HG02981 (cell line): ENCODE data around the gene DLG5.

Experiments
- ATAC-seq: cut with Tn5 transposase; IDR thresholded peaks from one replicate; pipeline ENCODE4 v1.9.1; 2021; ENCODE audit warnings: mild to moderate bottlenecking, moderate library complexity; ENCODE audit not compliant: unreplicated experiment

DLG5 gene

GRCh38 chr10:77823811-77824542, 102.6 kb downstream of the DLG5 start:
- ATAC-seq = no peak

GRCh38 chr10:77821551-77821950, 105.0 kb downstream of the DLG5 start:
- ATAC-seq = no peak

GRCh38 chr10:77821036-77821435, 105.5 kb downstream of the DLG5 start:
- ATAC-seq = no peak

- no peak for ATAC-seq
Measured at GRCh38 chr10:77820349-77820748, 106.2 kb downstream of the DLG5 start.

GRCh38 chr10:77819210-77820112, 107.1 kb downstream of the DLG5 start:
- ATAC-seq = no peak

GRCh38 chr10:77818378-77818777, 108.2 kb downstream of the DLG5 start:
- ATAC-seq = no peak

GRCh38 chr10:77817541-77817940, 109.0 kb downstream of the DLG5 start:
- ATAC-seq = no peak

- no peak for ATAC-seq
Measured at GRCh38 chr10:77816311-77816710, 110.2 kb downstream of the DLG5 start.

GRCh38 chr10:77812741-77813140, 113.8 kb downstream of the DLG5 start:
- no peak for ATAC-seq

- ATAC-seq = no peak
Measured at GRCh38 chr10:77811831-77812430, 114.6 kb downstream of the DLG5 start.

- no peak for ATAC-seq
Measured at GRCh38 chr10:77810446-77811335, 115.9 kb downstream of the DLG5 start.

- no peak for ATAC-seq
Measured at GRCh38 chr10:77809336-77809735, 117.2 kb downstream of the DLG5 start.

- ATAC-seq = no peak
Measured at GRCh38 chr10:77807706-77808105, 118.8 kb downstream of the DLG5 start.

- no peak for ATAC-seq
Measured at GRCh38 chr10:77806511-77807157, 119.9 kb downstream of the DLG5 start.

GRCh38 chr10:77805676-77806075, 120.9 kb downstream of the DLG5 start:
- ATAC-seq = no peak

- ATAC-seq = no peak
Measured at GRCh38 chr10:77804371-77804770, 122.2 kb downstream of the DLG5 start.

- ATAC-seq = peak; percentile 72
Measured at GRCh38 chr10:77801474-77802161, 124.9 kb downstream of the DLG5 start.

- ATAC-seq = no peak
Measured at GRCh38 chr10:77800738-77801266, 125.8 kb downstream of the DLG5 start.

GRCh38 chr10:77800320-77800719, 126.2 kb downstream of the DLG5 start:
- ATAC-seq = no peak
